SU-DHL-6 (cell line): Measurements from ENCODE around the gene LCE2A.

Experiments
- H2AFZ ChIP-seq: fragments of 200-600 bp; sonication (generic); 2 replicates; pipeline ENCODE4 v1.6.1; 2014; ENCODE audit warnings: low read depth, mild to moderate bottlenecking, moderate library complexity, mixed read lengths, antibody characterized with exemption, low read length; ENCODE audit not compliant: severe bottlenecking
- H3F3A ChIP-seq: fragments of 200-600 bp; shearing (Covaris generic); 2 replicates; pipeline ENCODE4 v1.6.0; 2016; ENCODE audit warnings: antibody characterized with exemption, mild to moderate bottlenecking; ENCODE audit not compliant: insufficient read depth
- H3K27ac ChIP-seq: fragments of 200-600 bp; sonication (generic); 2 replicates; pipeline ENCODE4 v1.5.1; 2016; ENCODE audit warnings: low read depth, mild to moderate bottlenecking, low read length, moderate library complexity, mixed read lengths
- H3K27me3 ChIP-seq: fragments of 200-600 bp; sonication (generic), shearing (Covaris generic); 2 replicates; pipeline ENCODE4 v1.6.0; 2014; ENCODE audit warnings: mild to moderate bottlenecking, low read length
- H3K36me3 ChIP-seq: fragments of 200-600 bp; sonication (generic); 2 replicates; pipeline ENCODE4 v1.6.1; 2014; ENCODE audit warnings: mild to moderate bottlenecking, low read length, mixed read lengths
- H3K4me2 ChIP-seq: fragments of 300-600, 200-600 bp; shearing (Covaris generic), sonication (generic); 2 replicates; pipeline ENCODE4 v1.6.0; 2014; ENCODE audit warnings: low read length, low read depth, mild to moderate bottlenecking; ENCODE audit not compliant: poor library complexity, severe bottlenecking
- H3K4me3 ChIP-seq: fragments of 200-600 bp; sonication (generic); 2 replicates; pipeline ENCODE4 v1.5.1; 2014; ENCODE audit warnings: antibody characterized with exemption, low read length, mild to moderate bottlenecking, mixed read lengths; ENCODE audit not compliant: insufficient read depth, poor library complexity, severe bottlenecking
- H3K79me2 ChIP-seq: fragments of 200-600 bp; sonication (generic); 2 replicates; pipeline ENCODE4 v1.6.1; 2014; ENCODE audit warnings: mild to moderate bottlenecking, low read length, moderate library complexity; ENCODE audit not compliant: insufficient read depth
- H3K9ac ChIP-seq: fragments of 200-600 bp; sonication (generic); 2 replicates; pipeline ENCODE4 v1.7.0; 2014; ENCODE audit warnings: mild to moderate bottlenecking, low read length
- H3K9me2 ChIP-seq: fragments of 200-600 bp; sonication (generic); replicated peaks from 2 replicates; pipeline ENCODE4 v1.6.1; 2014; ENCODE audit warnings: low read length; ENCODE audit not compliant: insufficient read depth
- H3K9me3 ChIP-seq: fragments of 200-600 bp; sonication (generic); 2 replicates; pipeline ENCODE4 v1.6.1; 2014; ENCODE audit warnings: low read length, mixed read lengths; ENCODE audit not compliant: insufficient read depth
- H4K20me1 ChIP-seq: fragments of 200-600 bp; sonication (generic); 2 replicates; pipeline ENCODE4 v1.6.1; 2014; ENCODE audit warnings: low read depth, mild to moderate bottlenecking, antibody characterized with exemption, low read length, moderate library complexity, mixed read lengths
- CTCF ChIP-seq: fragments of 200-600 bp; sonication (generic); IDR thresholded peaks from one replicate; pipeline ENCODE4 v1.5.1; 2017; ENCODE audit warnings: antibody characterized with exemption, mild to moderate bottlenecking, low read length, moderate library complexity; ENCODE audit not compliant: insufficient read depth, poor library complexity, severe bottlenecking
- EZH2phosphoT487 ChIP-seq: fragments of 200-600 bp; sonication (generic), shearing (Covaris generic); conservative IDR thresholded peaks from 2 replicates; pipeline ENCODE4 v1.6.1; 2018; ENCODE audit warnings: mild to moderate bottlenecking, antibody characterized with exemption, low read length, moderate library complexity, mixed read lengths

Gene LCE2A

DNA sequence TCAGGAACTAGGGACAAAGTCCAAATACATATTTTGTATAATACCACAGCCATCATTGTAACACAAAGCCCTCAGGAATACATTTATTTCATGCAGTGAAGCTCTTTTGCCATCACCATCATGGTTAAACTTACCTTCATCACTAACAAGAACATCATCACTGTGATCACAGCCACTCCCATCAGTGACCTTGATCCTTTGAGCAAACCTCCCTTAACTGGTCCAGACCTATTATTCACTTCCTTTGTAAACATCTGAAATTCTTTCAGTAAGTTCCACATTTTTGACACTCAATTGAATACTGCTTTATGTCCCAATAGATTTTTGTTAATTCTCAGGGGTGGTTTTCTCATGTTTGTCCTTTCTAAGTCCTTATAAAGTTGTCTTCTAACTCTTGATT lies 43.5 kb downstream of the LCE2A start:
- TF ChIP-seq EZH2phosphoT487 (no peak), CTCF (no peak)
- Histone ChIP-seq H3K9ac (no peak overlapping the region), H3K27ac (no peak overlapping the region), H3K79me2 (no peaks in the 10 kb centered on the region), H3K36me3 (no peaks in the 10 kb centered on the region), H3K9me2 (no peaks in the 10 kb centered on the region), H3K27me3 (no peaks in the 10 kb centered on the region), H3K4me2 (no peak overlapping the region), H3F3A (no peaks in the 10 kb centered on the region), H2AFZ (no peak overlapping the region), H3K4me3 (no peak overlapping the region), H3K9me3 (no peaks in the 10 kb centered on the region), H4K20me1 (no peaks in the 10 kb centered on the region)

DNA sequence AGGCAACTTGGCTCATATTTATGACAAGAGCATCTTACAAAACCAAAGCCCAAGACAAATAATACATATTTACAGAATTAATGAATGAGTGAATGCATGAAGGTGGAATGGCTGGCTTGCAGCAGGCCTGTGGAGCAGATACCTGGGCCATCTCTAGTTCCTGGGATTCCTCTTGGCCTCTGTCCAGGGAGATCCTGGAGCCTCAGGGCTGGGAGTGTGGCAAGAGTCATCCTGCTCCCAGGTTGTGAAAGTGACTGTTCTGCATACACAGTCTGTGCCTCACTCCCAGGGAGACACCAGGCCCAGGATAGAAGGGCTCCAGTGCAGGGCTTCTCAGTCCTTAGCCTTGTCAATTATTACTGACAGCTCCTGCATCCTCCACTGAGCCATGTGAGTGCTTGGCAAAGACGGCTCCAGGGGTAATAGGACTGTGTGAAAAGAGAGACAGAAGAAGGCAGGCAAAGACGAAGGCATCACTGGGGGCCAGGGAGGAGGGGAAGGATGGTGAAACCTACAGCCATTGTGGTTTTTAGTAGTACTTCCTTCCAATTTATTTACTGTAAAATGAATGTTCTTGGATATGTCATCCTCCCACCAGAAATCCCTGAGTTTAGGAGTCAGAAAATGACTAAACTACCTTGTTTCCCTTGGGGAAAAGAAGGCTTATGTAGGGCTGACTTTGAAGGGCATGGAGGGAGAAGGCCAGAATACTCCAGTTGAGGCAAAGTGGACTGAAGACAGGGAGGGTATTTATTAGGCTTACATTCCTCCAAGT lies 45.4 kb downstream of the LCE2A start:
- Histone ChIP-seq H4K20me1 (no peaks in the 10 kb centered on the region), H3K9ac (no peak overlapping the region), H2AFZ (no peak overlapping the region), H3K9me2 (no peaks in the 10 kb centered on the region), H3F3A (no peaks in the 10 kb centered on the region), H3K9me3 (no peaks in the 10 kb centered on the region), H3K27me3 (no peaks in the 10 kb centered on the region), H3K79me2 (no peaks in the 10 kb centered on the region), H3K27ac (no peak overlapping the region), H3K36me3 (no peaks in the 10 kb centered on the region), H3K4me2 (no peak overlapping the region), H3K4me3 (no peak overlapping the region)
- TF ChIP-seq CTCF (no peak), EZH2phosphoT487 (no peak)

DNA sequence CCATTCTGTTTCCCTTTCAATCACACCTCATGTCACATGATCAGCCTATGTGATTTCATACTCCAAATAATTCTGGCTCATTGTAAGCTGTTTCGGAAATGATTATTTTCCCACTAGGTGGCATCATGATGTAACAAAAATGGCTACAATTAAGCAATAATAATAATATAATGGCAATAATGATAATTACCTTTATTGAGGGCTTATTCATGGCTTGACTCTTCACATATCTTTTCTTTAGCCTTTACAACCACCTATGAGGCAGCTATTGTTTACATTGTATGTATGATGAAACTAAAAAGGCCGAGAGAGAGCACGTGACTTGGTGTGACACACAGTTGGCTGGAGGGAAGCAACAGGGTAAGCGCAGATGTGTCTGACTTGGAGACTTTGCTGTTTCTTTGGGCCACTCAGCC lies 47.2 kb downstream of the LCE2A start:
- H4K20me1 ChIP-seq: no peaks in the 10 kb centered on the region
- TF ChIP-seq EZH2phosphoT487 (no peak), CTCF (peak; percentile 18)
- H3K4me2 ChIP-seq: no peak overlapping the region
- no peak overlapping the region for H3K9ac ChIP-seq
- no peaks in the 10 kb centered on the region for H3K9me3 ChIP-seq
- H3K9me2 ChIP-seq: no peaks in the 10 kb centered on the region
- no peaks in the 10 kb centered on the region for H3K27me3 ChIP-seq
- no peak overlapping the region for H3K4me3 ChIP-seq
- no peaks in the 10 kb centered on the region for H3K36me3 ChIP-seq
- no peak overlapping the region for H2AFZ ChIP-seq
- no peak overlapping the region for H3K27ac ChIP-seq
- H3F3A ChIP-seq: no peaks in the 10 kb centered on the region
- no peaks in the 10 kb centered on the region for H3K79me2 ChIP-seq
